ENCODE data around the gene PSPN. TPM values are rescaled to one million over a fixed set of nuclear protein-coding genes. Genes with fewer than 3 reads are reported as not detected.

PSPN gene
- total and polyA plus RNA-seq, 2 of the 13 experiments (the other 11 are each of a cell fraction or from before 2014, with no cell fraction given): 0.69 to 1.1 TPM

DNA sequence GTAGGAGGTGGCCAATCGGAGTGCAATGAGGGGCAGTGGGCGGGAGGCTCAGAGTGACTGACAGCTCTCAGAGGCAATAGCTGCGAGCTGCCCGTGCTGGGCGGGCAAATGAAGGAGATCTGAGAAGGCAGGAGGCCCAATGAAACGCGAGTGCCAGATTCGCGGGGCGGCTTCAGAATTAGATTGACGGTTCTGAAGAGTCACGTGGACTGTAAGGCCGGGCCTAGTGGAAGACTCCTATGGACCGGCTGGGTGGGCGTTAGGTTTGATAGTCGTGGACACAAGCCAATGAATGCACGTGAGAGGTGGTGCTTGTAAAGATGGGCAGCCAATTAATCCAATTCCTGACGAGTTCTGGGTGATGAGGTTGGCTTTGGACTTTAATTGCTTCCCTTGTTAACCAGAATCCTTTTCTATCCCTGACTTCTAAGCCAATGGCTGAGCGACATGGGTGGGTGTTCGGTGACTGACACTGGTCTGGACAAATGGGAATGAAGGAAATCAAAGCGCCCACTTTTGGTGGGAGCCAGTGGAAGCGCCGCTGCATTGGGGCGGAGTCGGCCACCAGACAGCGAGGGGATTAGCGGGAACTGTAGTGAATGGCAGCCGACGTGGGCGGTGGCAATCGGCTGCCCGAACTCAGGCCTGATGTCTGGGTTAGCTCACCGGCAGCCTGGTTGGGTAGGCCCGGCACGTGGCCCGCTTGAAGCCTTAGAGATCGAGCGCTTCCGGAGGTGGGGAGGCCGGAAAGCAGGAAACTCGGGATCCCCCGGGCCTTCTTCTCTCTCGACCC, 49.4 kb upstream of the PSPN start (continued):
- peak; percentile 72; the same call in 1 of the 2 replicates for TF ChIP-seq TFDP1 (CRISPR knock-in tag; IDR thresholded peaks at IDR 0.05; ENCODE audit: borderline replicate concordance)
- no peak for TF ChIP-seq SMC3 (IDR thresholded peaks at IDR 0.05; ENCODE audit: low read length)
- 0 out of 2 replicates have a peak, but pooled peaks have one; percentile 63 for TF ChIP-seq ZNF772 (CRISPR knock-in tag; IDR thresholded peaks at IDR 0.05)
- TF ChIP-seq TCF7L2 (IDR thresholded peaks at IDR 0.05; ENCODE audit: low read depth, low read length): no peak
- TF ChIP-seq NRL (CRISPR knock-in tag; IDR thresholded peaks at IDR 0.05; ENCODE audit: borderline replicate concordance): peak; percentile 79; the same call in 1 of the 2 replicates
- TF ChIP-seq ZNF468 (CRISPR knock-in tag; IDR thresholded peaks at IDR 0.05): no peak
- TF ChIP-seq PHF5A (CRISPR knock-in tag; IDR thresholded peaks at IDR 0.05; ENCODE audit: low read depth, unreplicated experiment): no peak
- no peak for TF ChIP-seq EHMT2 (IDR thresholded peaks at IDR 0.05; ENCODE audit: borderline replicate concordance, low read depth, low read length)
- TF ChIP-seq, protein P1, sequence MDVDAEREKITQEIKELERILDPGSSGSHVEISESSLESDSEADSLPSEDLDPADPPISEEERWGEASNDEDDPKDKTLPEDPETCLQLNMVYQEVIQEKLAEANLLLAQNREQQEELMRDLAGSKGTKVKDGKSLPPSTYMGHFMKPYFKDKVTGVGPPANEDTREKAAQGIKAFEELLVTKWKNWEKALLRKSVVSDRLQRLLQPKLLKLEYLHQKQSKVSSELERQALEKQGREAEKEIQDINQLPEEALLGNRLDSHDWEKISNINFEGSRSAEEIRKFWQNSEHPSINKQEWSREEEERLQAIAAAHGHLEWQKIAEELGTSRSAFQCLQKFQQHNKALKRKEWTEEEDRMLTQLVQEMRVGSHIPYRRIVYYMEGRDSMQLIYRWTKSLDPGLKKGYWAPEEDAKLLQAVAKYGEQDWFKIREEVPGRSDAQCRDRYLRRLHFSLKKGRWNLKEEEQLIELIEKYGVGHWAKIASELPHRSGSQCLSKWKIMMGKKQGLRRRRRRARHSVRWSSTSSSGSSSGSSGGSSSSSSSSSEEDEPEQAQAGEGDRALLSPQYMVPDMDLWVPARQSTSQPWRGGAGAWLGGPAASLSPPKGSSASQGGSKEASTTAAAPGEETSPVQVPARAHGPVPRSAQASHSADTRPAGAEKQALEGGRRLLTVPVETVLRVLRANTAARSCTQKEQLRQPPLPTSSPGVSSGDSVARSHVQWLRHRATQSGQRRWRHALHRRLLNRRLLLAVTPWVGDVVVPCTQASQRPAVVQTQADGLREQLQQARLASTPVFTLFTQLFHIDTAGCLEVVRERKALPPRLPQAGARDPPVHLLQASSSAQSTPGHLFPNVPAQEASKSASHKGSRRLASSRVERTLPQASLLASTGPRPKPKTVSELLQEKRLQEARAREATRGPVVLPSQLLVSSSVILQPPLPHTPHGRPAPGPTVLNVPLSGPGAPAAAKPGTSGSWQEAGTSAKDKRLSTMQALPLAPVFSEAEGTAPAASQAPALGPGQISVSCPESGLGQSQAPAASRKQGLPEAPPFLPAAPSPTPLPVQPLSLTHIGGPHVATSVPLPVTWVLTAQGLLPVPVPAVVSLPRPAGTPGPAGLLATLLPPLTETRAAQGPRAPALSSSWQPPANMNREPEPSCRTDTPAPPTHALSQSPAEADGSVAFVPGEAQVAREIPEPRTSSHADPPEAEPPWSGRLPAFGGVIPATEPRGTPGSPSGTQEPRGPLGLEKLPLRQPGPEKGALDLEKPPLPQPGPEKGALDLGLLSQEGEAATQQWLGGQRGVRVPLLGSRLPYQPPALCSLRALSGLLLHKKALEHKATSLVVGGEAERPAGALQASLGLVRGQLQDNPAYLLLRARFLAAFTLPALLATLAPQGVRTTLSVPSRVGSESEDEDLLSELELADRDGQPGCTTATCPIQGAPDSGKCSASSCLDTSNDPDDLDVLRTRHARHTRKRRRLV (CRISPR knock-in tag; IDR thresholded peaks at IDR 0.05): no peak
- TF ChIP-seq GLI4 (CRISPR knock-in tag; IDR thresholded peaks at IDR 0.05; ENCODE audit: borderline replicate concordance): 0 out of 2 replicates have a peak, but pooled peaks have one; percentile 27
- TF ChIP-seq ZBTB2 (CRISPR knock-in tag; IDR thresholded peaks at IDR 0.05; ENCODE audit: low read depth): no peak
- TF ChIP-seq MIER2 (CRISPR knock-in tag; IDR thresholded peaks at IDR 0.05): no peak
- TF ChIP-seq, protein P2, sequence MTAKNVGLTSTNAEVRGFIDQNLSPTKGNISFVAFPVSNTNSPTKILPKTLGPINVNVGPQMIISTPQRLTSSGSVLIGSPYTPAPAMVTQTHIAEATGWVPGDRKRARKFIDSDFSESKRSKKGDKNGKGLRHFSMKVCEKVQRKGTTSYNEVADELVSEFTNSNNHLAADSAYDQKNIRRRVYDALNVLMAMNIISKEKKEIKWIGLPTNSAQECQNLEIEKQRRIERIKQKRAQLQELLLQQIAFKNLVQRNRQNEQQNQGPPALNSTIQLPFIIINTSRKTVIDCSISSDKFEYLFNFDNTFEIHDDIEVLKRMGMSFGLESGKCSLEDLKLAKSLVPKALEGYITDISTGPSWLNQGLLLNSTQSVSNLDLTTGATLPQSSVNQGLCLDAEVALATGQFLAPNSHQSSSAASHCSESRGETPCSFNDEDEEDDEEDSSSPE (CRISPR knock-in tag; IDR thresholded peaks at IDR 0.05): peak; percentile 89
- TF ChIP-seq ZNF790 (CRISPR knock-in tag; IDR thresholded peaks at IDR 0.05; ENCODE audit: borderline replicate concordance): 0 out of 2 replicates have a peak, but pooled peaks have one; percentile 34
- TF ChIP-seq ZNF20 (CRISPR knock-in tag; IDR thresholded peaks at IDR 0.05): no peak
- no peak for TF ChIP-seq ZNF138 (CRISPR knock-in tag; IDR thresholded peaks at IDR 0.05; ENCODE audit: low read depth)
- TF ChIP-seq NFYB (CRISPR knock-in tag; IDR thresholded peaks at IDR 0.05): peak; percentile 94
- no peak for TF ChIP-seq TIGD3 (CRISPR knock-in tag; IDR thresholded peaks at IDR 0.05; ENCODE audit: borderline replicate concordance)

Measured in HepG2 (cell line).